Measurements from ENCODE around the gene MBIP.

The MBIP gene

GRCh38 chr14:36320200-36320896 is at the start of gene MBIP:
Gene MBIP (minus strand): TSS chr14:36320637. CDS start chr14:36320588, 49 bp downstream.
- peak within 1 kb of the TSS; percentile 86 for H3K4me3 ChIP-seq (ENCODE audit: low read length)
- TF ChIP-seq, protein P1, sequence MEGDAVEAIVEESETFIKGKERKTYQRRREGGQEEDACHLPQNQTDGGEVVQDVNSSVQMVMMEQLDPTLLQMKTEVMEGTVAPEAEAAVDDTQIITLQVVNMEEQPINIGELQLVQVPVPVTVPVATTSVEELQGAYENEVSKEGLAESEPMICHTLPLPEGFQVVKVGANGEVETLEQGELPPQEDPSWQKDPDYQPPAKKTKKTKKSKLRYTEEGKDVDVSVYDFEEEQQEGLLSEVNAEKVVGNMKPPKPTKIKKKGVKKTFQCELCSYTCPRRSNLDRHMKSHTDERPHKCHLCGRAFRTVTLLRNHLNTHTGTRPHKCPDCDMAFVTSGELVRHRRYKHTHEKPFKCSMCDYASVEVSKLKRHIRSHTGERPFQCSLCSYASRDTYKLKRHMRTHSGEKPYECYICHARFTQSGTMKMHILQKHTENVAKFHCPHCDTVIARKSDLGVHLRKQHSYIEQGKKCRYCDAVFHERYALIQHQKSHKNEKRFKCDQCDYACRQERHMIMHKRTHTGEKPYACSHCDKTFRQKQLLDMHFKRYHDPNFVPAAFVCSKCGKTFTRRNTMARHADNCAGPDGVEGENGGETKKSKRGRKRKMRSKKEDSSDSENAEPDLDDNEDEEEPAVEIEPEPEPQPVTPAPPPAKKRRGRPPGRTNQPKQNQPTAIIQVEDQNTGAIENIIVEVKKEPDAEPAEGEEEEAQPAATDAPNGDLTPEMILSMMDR (conservative IDR thresholded peaks at IDR 0.05; ENCODE audit: low read length) = no peak
- peak; percentile 95 for DNase-seq (ENCODE audit: low read depth)

- DNase-seq (ENCODE audit: low read depth) = no peak
- no peak overlapping the region for H3K4me3 ChIP-seq (ENCODE audit: low read length)
- TF ChIP-seq, protein P1 (conservative IDR thresholded peaks at IDR 0.05; ENCODE audit: low read length) = no peak
These were observed 47.7 kb upstream of the MBIP start for GRCh38 chr14:36367985-36368774.

DNA sequence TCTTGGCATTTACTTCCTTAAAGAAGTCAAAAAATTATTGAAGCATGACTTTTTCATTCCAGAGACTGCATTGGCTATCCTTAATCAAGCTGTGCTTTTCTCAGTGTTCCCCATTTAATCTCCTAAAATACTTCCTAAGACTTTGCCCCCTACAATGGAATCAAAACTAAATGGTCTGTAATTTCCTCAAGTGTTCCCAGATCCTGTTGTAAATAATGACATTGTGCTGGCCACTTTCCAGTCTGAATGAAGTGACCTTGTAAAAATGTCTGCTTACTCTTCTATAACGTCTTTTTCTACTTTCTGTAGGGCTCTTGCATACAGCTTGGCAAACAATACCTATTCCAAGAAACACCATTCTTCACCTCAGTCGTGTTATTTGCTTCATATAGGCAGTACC is 45.3 kb upstream of the MBIP start:
- H3K4me3 ChIP-seq (ENCODE audit: low read length) = no peak overlapping the region
- no peak for DNase-seq (ENCODE audit: low read depth)
- TF ChIP-seq, protein P1 (conservative IDR thresholded peaks at IDR 0.05; ENCODE audit: low read length) = no peak

DNA sequence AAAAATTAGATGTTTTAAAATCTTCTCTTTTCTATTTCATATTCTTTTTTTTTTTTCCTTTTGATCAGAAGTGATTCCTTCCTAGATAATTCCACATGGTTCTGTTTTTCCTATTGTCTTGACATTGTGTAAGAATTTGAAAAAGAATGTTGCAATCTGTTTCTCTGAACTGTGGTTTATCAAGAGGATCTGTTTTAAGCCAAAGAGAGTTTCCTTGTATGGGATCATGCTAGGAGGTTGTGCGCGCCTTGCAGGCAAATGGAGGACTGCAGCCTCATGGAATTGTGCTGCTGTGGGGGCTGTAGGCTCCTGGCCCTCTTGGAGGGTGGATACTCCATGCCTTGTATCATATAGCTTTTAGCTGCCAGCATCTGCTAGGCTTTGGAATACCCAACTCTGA is 43.3 kb upstream of the MBIP start:
- peak; percentile 39 for DNase-seq (ENCODE audit: low read depth)
- no peak overlapping the region for H3K4me3 ChIP-seq (ENCODE audit: low read length)
- TF ChIP-seq, protein P1 (conservative IDR thresholded peaks at IDR 0.05; ENCODE audit: low read length) = no peak

GRCh38 chr14:36362648-36363047 is 42.2 kb upstream of the MBIP start:
- TF ChIP-seq, protein P1 (conservative IDR thresholded peaks at IDR 0.05; ENCODE audit: low read length) = no peak
- no peak for DNase-seq (ENCODE audit: low read depth)
- H3K4me3 ChIP-seq (ENCODE audit: low read length) = no peak overlapping the region

- TF ChIP-seq, protein P1 (conservative IDR thresholded peaks at IDR 0.05; ENCODE audit: low read length) = no peak
- H3K4me3 ChIP-seq (ENCODE audit: low read length) = no peak overlapping the region
- no peak for DNase-seq (ENCODE audit: low read depth)
These were observed 40.9 kb upstream of the MBIP start for GRCh38 chr14:36361210-36361853.
